ENCODE measurements around the gene FAM170B. TPM values are rescaled to one million over a fixed set of nuclear protein-coding genes. Genes with fewer than 3 reads are reported as not detected.

Gene FAM170B
- total RNA-seq: not detected
- not detected for polyA plus RNA-seq
- long read RNA-seq, donor 1: 0 reads
- long read RNA-seq, donor 2: 0 reads
- long read RNA-seq, donor 3: 0 reads
- long read RNA-seq, donor 4: 0 reads
- long read RNA-seq, donor 5: 0 reads
- long read RNA-seq, donor 6: 0 reads
- long read RNA-seq, donor 7: 0 reads
- long read RNA-seq, donor 8: 0 reads
- long read RNA-seq, donor 9: 0 reads
- long read RNA-seq, donor 10: 0 reads

- TF ChIP-seq CTCF (IDR thresholded peaks at IDR 0.05): no peak
- TF ChIP-seq POLR2A (IDR thresholded peaks at IDR 0.05): no peak
- TF ChIP-seq EP300 (IDR thresholded peaks at IDR 0.05): no peak
- TF ChIP-seq POLR2AphosphoS5 (IDR thresholded peaks at IDR 0.05): no peak
- H3K4me3 ChIP-seq: no peak within 1 kb of the TSS
- intact Hi-C loops (cut with DNase I; ENCODE audit: low total_unique reads): no loop called here
- peaks cover 0 to 8% (median 0%) of the 10 kb centered on the region in 3 donors for H3K27me3 ChIP-seq
- no peak for DNase-seq
- no peak within 1 kb of the TSS for H3K27ac ChIP-seq
- H3K4me1 ChIP-seq: peaks cover 0 to 5% (median 2%) of the 10 kb centered on the region in 4 donors
- no peaks in the 10 kb centered on the region for H3K9me3 ChIP-seq
- no peaks in the 10 kb centered on the region for H3K36me3 ChIP-seq
- 48 to 81% (median 76%) methylated on average over 5 of the region's 5 CpGs for WGBS, 5 donors
Measured at GRCh38 chr10:49133706-49134248, at the start of gene FAM170B. TSS of gene FAM170B (minus strand) at chr10:49134021. CDS start at chr10:49133918, 103 bp downstream.

DNA sequence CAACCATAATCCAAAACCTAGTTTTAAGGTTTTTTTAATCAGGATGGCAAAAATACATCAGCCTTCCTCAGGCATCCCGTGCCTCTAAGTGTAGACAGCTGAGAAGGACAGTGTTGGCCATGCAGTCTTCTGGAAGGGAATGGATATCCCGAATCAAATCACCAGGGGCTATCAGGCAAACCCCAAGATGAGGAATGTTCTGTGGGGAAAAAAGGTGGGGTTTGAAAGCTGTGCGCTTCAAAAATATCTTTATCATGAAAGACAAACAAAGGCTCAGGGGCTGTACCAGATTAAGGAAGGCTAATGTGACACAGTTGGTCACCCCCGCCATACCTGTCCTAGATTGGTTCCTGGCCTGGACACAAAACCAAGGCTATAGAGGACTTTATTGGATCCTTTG, 49.0 kb upstream of the FAM170B start:
- TF ChIP-seq CTCF (IDR thresholded peaks at IDR 0.05) (no peak), POLR2AphosphoS5 (IDR thresholded peaks at IDR 0.05) (no peak), EP300 (IDR thresholded peaks at IDR 0.05) (no peak), POLR2A (IDR thresholded peaks at IDR 0.05) (no peak)
- intact Hi-C loops (cut with DNase I; ENCODE audit: low total_unique reads): no loop called here
- Histone ChIP-seq H3K9me3 (no peaks in the 10 kb centered on the region), H3K4me1 (peaks cover 0 to 29% (median 7%) of the 10 kb centered on the region in 4 donors), H3K36me3 (no peaks in the 10 kb centered on the region), H3K27me3 (no peaks in the 10 kb centered on the region), H3K27ac (no peak overlapping the region), H3K4me3 (no peak overlapping the region)
- 49 to 79% (median 56%) methylated on average over 4 of the region's 4 CpGs for WGBS, 5 donors
- no peak for DNase-seq

DNA sequence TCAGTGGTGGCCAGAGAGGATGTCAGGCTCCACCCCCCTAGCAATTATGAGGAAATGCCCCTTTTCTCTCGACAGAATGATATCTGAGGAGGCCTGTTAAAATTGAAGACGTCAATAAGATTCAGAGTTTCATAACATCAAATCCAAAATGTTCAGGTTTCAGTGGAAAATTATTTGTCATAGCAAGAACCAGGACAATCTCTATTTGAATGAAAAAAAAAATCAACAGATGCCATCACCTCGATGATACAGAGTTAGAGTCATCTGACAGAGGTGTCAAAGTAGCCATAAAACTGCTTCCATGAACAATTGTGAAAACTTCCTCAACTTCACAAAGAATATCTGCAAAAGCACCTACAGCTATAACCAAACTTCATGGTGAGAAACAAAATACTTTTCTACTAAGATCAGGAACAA, 46.6 kb upstream of the FAM170B start:
- Histone ChIP-seq H3K9me3 (no peaks in the 10 kb centered on the region), H3K27me3 (no peaks in the 10 kb centered on the region), H3K36me3 (no peaks in the 10 kb centered on the region), H3K4me3 (no peak overlapping the region), H3K4me1 (peaks cover 0 to 29% (median 9%) of the 10 kb centered on the region in 4 donors), H3K27ac (no peak overlapping the region)
- intact Hi-C loops (cut with DNase I; ENCODE audit: low total_unique reads): no loop called here
- no peak for DNase-seq
- TF ChIP-seq CTCF (IDR thresholded peaks at IDR 0.05) (no peak), EP300 (IDR thresholded peaks at IDR 0.05) (no peak), POLR2AphosphoS5 (IDR thresholded peaks at IDR 0.05) (no peak), POLR2A (IDR thresholded peaks at IDR 0.05) (no peak)
- 31 to 52% (median 37%) methylated on average over 3 of the region's 3 CpGs for WGBS, 5 donors

DNA sequence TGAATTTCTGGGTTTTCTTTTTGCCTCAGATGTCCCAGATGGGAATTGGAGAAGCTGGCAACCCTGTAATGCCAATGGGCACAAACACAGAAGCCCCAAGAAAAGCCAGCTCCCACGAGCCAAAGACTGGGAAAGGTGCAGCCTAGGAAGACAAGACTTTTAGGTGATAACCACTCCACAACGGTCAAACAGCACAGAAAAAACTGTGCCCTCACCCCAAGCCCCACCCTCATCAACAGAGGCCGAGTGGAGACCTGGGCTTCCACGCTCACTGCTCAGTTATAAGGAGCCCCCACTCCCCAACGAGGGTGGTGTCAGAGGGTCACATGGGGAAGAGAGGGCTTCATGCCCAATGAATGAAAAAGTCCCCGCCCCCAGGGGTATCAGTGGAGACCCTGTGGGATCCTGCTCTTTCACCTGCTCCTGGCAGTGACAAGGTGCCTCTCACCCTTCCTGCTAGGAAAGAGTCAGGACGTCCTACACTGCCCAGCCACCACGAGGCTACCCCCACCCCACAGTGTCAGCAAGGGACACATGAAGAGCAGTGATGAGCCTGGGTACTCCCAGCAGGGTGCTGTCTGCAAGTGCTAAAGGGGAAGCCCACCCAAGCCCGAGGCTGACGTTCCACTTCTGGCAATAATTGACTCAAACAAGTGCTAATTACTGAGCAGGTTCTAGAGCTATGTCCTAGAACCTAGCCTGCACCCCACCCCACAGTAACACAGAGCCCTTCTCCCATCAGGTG, 46.0 kb upstream of the FAM170B start:
- no peak overlapping the region for H3K27ac ChIP-seq
- no peak for DNase-seq
- peaks cover 0 to 29% (median 7%) of the 10 kb centered on the region in 4 donors for H3K4me1 ChIP-seq
- H3K27me3 ChIP-seq: no peaks in the 10 kb centered on the region
- WGBS, 5 donors: 62 to 70% (median 63%) methylated on average over 10 of the region's 10 CpGs
- TF ChIP-seq POLR2A (IDR thresholded peaks at IDR 0.05) (no peak), CTCF (IDR thresholded peaks at IDR 0.05) (no peak), POLR2AphosphoS5 (IDR thresholded peaks at IDR 0.05) (no peak), EP300 (IDR thresholded peaks at IDR 0.05) (no peak)
- no peaks in the 10 kb centered on the region for H3K9me3 ChIP-seq
- H3K36me3 ChIP-seq: no peaks in the 10 kb centered on the region
- intact Hi-C loops (cut with DNase I; ENCODE audit: low total_unique reads): no loop called here
- H3K4me3 ChIP-seq: no peak overlapping the region
